GM23338 (cell line): ENCODE measurements around the gene MAPK4. TPM values are rescaled to one million over a fixed set of nuclear protein-coding genes. Genes with fewer than 3 reads are reported as not detected.

Experiments used
- ATAC-seq: fragments of 200-7000 bp; cut with Tn5 transposase; 3 replicates; pipeline ENCODE4 v1.9.1; 2020
- DNase-seq: peaks from one replicate; pipeline ENCODE4 v3.0.0-alpha.2; 2015; ENCODE audit warnings: low spot score
- H2AFZ ChIP-seq: fragments of 200-600 bp; sonication (generic); 2 replicates; pipeline ENCODE4 v1.8.0; 2016; ENCODE audit warnings: antibody characterized with exemption, mild to moderate bottlenecking, moderate library complexity
- H3F3A ChIP-seq: fragments of 200-600 bp; sonication (generic); replicated peaks from 2 replicates; pipeline ENCODE4 v1.8.0; 2017; ENCODE audit warnings: antibody characterized with exemption, mixed run types, low read depth
- H3K27ac ChIP-seq: fragments of 200-600 bp; sonication (generic); 2 replicates; pipeline ENCODE4 v1.6.1; 2016; ENCODE audit warnings: low read depth
- H3K27me3 ChIP-seq: fragments of 200-600 bp; sonication (generic); 2 replicates; pipeline ENCODE4 v1.8.0; 2016; ENCODE audit warnings: mild to moderate bottlenecking, mixed run types, moderate library complexity; ENCODE audit not compliant: insufficient read depth
- H3K36me3 ChIP-seq: fragments of 200-600 bp; sonication (generic); 2 replicates; pipeline ENCODE4 v1.8.0; 2016; ENCODE audit warnings: mild to moderate bottlenecking; ENCODE audit not compliant: insufficient read depth
- H3K4me1 ChIP-seq: fragments of 200-600 bp; sonication (generic); 2 replicates; pipeline ENCODE4 v1.8.0; 2016; ENCODE audit warnings: mild to moderate bottlenecking, moderate library complexity; ENCODE audit not compliant: insufficient read depth
- H3K4me2 ChIP-seq: fragments of 200-600 bp; sonication (generic); 2 replicates; pipeline ENCODE4 v1.7.1; 2017; ENCODE audit warnings: mixed run types
- H3K4me3 ChIP-seq: fragments of 200-600 bp; sonication (generic); 2 replicates; pipeline ENCODE4 v1.6.1; 2016; ENCODE audit warnings: mixed run types
- H3K79me2 ChIP-seq: fragments of 200-600 bp; sonication (generic); replicated peaks from 2 replicates; pipeline ENCODE4 v1.8.0; 2017; ENCODE audit warnings: mild to moderate bottlenecking; ENCODE audit not compliant: insufficient read depth
- H3K9me2 ChIP-seq: fragments of 200-600 bp; sonication (generic); 2 replicates; pipeline ENCODE4 v1.8.0; 2017; ENCODE audit not compliant: insufficient read depth
- H4K20me1 ChIP-seq: fragments of 200-600 bp; sonication (generic); replicated peaks from 2 replicates; pipeline ENCODE4 v1.8.0; 2017; ENCODE audit warnings: mild to moderate bottlenecking; ENCODE audit not compliant: insufficient read depth
- H3K27ac Mint-ChIP-seq: 2 replicates; pipeline ENCODE4 v1.8.0; 2020; ENCODE audit warnings: inconsistent platforms, mild to moderate bottlenecking, moderate library complexity, mixed read lengths
- H3K27me3 Mint-ChIP-seq: 3 replicates; pipeline ENCODE4 v1.8.0; 2022; ENCODE audit warnings: low read depth, mild to moderate bottlenecking, moderate library complexity, mixed read lengths, inconsistent platforms; ENCODE audit not compliant: insufficient read depth, poor library complexity
- H3K36me3 Mint-ChIP-seq: 3 replicates; pipeline ENCODE4 v1.8.0; 2021; ENCODE audit warnings: low read depth, mild to moderate bottlenecking, inconsistent platforms, moderate library complexity, mixed read lengths
- H3K4me1 Mint-ChIP-seq: 3 replicates; pipeline ENCODE4 v1.8.0; 2020; ENCODE audit warnings: mild to moderate bottlenecking, inconsistent platforms, mixed read lengths
- H3K4me3 Mint-ChIP-seq: 3 replicates; pipeline ENCODE4 v1.8.0; 2021; ENCODE audit warnings: moderate library complexity, mild to moderate bottlenecking, inconsistent platforms, mixed read lengths
- H3K9me3 Mint-ChIP-seq: 3 replicates; pipeline ENCODE4 v1.8.0; 2020; ENCODE audit warnings: moderate library complexity, mild to moderate bottlenecking, inconsistent platforms, mixed read lengths
- EZH2phosphoT487 ChIP-seq: fragments of 200-600 bp; sonication (generic); IDR thresholded peaks from one replicate; pipeline ENCODE4 v1.8.1; 2018; ENCODE audit warnings: antibody characterized with exemption; ENCODE audit not compliant: unreplicated experiment
- NANOG ChIP-seq: IDR thresholded peaks from 2 replicates; pipeline ENCODE4 v1.6.1; 2016; ENCODE audit warnings: antibody characterized with exemption, borderline replicate concordance
- STAT1 ChIP-seq: IDR thresholded peaks from one replicate; pipeline ENCODE4 v1.6.1; 2016; ENCODE audit warnings: antibody characterized with exemption; ENCODE audit not compliant: unreplicated experiment
- ZNF114 ChIP-seq: fragments of 250-450 bp; sonication (Bioruptor Pico); IDR thresholded peaks from 2 replicates; pipeline ENCODE4 v1.5.0; 2020; ENCODE audit warnings: mild to moderate bottlenecking, moderate library complexity
- ZNF331 ChIP-seq: fragments of 250-450 bp; sonication (Bioruptor Pico); IDR thresholded peaks from 2 replicates; pipeline ENCODE4 v1.5.0; 2020; ENCODE audit warnings: low read depth, mild to moderate bottlenecking, moderate library complexity
- polyA plus RNA-seq: library from polyadenylated mRNA; unstranded; fragments of >200 nt; fragmentation: Nextera tagmentation; extraction: Ambion mirVana; gene quantifications from 2 replicates; pipeline ENCODE4 v1.2.1, GENCODE V29; 2016
- total RNA-seq: library from RNA; depleted of rRNA; stranded (reverse); fragments of >200 nt; shearing (Covaris generic); gene quantifications from 2 replicates; pipeline ENCODE4 v1.2.3, GENCODE V29; 2014
- TF ChIP-seq, protein P1 (sequence below): IDR thresholded peaks from one replicate; pipeline ENCODE4 v1.6.1; 2018; ENCODE audit warnings: antibody characterized with exemption; ENCODE audit not compliant: unreplicated experiment

MAPK4 gene
- total and polyA plus RNA-seq, 2 experiments from 2014 or later: 1.3 to 4.4 TPM

DNA sequence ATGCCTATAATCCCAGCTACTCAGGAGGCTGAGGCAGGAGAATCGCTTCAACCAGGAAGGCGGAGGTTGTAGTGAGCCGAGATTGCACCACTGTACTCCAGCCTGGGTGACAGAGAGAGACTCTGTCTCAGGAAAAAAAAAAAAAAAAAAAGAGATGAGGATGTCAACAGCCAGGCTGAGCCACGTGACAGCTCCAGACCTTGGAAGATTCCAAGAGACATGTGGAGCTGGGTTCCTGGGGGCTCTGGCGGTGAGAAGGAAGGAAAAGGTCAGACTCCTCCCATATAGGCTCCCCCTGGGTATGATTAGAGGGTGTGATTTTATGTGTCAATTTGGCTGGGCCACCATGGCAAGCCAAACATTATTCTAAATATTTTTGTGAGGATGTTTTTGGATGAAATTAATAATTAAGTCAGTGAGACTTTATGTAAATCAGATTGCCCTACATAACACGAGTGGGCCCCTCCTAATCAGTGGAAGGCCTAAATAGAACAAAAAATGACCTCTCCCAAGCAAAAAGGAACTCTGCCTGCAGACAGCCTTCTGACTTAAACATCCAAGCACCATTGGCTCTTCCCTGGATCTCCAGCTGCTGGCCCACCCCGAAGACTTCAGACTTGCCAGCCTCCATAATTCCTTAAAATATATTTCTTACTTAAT lies 178.3 kb downstream of the MAPK4 start:
- no peaks in the 10 kb centered on the region for H3K36me3 ChIP-seq
- H3K4me3 Mint-ChIP-seq: no peak overlapping the region
- no peaks in the 10 kb centered on the region for H3F3A ChIP-seq
- H3K4me3 ChIP-seq: no peak overlapping the region
- no peaks in the 10 kb centered on the region for H3K36me3 Mint-ChIP-seq
- ATAC-seq: no peak
- no peak overlapping the region for H2AFZ ChIP-seq
- H3K4me2 ChIP-seq: no peak overlapping the region
- no peaks in the 10 kb centered on the region for H3K79me2 ChIP-seq
- H3K27me3 Mint-ChIP-seq: no peaks in the 10 kb centered on the region
- H3K27ac ChIP-seq: no peak overlapping the region
- TF ChIP-seq ZNF114 (no peak), STAT1 (no peak)
- no peak overlapping the region for H3K27ac Mint-ChIP-seq
- H3K4me1 ChIP-seq: no peaks in the 10 kb centered on the region
- no peaks in the 10 kb centered on the region for H3K9me3 Mint-ChIP-seq
- peaks cover 5% of the 10 kb centered on the region for H3K4me1 Mint-ChIP-seq
- no peaks in the 10 kb centered on the region for H3K27me3 ChIP-seq
- no peaks in the 10 kb centered on the region for H4K20me1 ChIP-seq
- DNase-seq: no peak
- no peaks in the 10 kb centered on the region; the same call in 1 of the 2 replicates for H3K9me2 ChIP-seq

DNA sequence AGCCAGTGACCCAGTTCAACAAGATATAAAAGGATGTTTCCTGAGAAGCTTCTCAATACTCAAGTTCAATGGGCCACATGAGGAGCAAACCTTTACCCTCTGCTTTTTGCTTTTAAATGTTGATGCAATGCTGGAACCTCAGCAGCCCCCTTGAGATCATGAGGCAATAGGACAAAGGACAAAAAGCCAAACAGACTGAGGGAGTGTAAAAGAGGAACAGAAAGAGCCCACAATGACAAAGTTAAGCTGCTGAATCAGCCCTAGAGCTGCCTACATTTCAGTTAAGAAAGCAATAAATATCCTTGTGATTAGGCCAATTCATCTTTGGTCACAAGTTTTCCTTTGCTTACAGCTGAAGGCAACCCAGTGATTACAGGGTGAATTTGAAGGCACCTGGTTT lies 183.1 kb downstream of the MAPK4 start:
- Mint-ChIP-seq H3K4me3 (no peak overlapping the region), H3K27me3 (peaks cover 5% of the 10 kb centered on the region), H3K4me1 (no peaks in the 10 kb centered on the region), H3K9me3 (peaks cover 8% of the 10 kb centered on the region), H3K36me3 (peaks cover 12% of the 10 kb centered on the region), H3K27ac (no peak overlapping the region)
- Histone ChIP-seq H4K20me1 (no peaks in the 10 kb centered on the region), H2AFZ (no peak overlapping the region), H3F3A (no peaks in the 10 kb centered on the region), H3K36me3 (no peaks in the 10 kb centered on the region), H3K79me2 (no peaks in the 10 kb centered on the region), H3K27ac (no peak overlapping the region), H3K4me2 (no peak overlapping the region), H3K27me3 (no peaks in the 10 kb centered on the region), H3K4me1 (no peaks in the 10 kb centered on the region), H3K9me2 (peaks cover 12% of the 10 kb centered on the region), H3K4me3 (no peak overlapping the region)
- DNase-seq: no peak
- no peak for TF ChIP-seq ZNF114
- TF ChIP-seq, protein P1, sequence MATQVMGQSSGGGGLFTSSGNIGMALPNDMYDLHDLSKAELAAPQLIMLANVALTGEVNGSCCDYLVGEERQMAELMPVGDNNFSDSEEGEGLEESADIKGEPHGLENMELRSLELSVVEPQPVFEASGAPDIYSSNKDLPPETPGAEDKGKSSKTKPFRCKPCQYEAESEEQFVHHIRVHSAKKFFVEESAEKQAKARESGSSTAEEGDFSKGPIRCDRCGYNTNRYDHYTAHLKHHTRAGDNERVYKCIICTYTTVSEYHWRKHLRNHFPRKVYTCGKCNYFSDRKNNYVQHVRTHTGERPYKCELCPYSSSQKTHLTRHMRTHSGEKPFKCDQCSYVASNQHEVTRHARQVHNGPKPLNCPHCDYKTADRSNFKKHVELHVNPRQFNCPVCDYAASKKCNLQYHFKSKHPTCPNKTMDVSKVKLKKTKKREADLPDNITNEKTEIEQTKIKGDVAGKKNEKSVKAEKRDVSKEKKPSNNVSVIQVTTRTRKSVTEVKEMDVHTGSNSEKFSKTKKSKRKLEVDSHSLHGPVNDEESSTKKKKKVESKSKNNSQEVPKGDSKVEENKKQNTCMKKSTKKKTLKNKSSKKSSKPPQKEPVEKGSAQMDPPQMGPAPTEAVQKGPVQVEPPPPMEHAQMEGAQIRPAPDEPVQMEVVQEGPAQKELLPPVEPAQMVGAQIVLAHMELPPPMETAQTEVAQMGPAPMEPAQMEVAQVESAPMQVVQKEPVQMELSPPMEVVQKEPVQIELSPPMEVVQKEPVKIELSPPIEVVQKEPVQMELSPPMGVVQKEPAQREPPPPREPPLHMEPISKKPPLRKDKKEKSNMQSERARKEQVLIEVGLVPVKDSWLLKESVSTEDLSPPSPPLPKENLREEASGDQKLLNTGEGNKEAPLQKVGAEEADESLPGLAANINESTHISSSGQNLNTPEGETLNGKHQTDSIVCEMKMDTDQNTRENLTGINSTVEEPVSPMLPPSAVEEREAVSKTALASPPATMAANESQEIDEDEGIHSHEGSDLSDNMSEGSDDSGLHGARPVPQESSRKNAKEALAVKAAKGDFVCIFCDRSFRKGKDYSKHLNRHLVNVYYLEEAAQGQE: no peak
- TF ChIP-seq EZH2phosphoT487: no peak
- TF ChIP-seq ZNF331 (CRISPR knock-in tag): no peak
- TF ChIP-seq NANOG: no peak
- ATAC-seq: no peak

DNA sequence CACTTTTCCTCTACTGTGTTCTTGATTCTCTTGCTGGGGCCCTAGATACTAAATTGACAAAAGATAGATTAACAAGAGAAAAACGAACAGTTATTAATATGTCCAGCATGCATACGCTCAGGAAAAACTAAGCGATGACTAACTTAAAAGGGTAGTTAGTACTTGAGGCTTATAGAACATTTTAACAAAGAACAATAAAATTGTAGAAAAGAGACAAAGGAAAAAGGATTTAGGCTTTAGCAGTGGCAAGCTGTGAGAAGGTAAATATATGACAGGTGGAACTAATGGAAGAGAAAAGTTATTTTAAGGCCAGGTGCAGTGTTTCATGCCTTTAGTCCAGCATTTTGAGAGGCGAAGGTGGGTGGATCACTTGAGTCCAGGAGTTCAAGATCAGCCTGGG lies 184.4 kb downstream of the MAPK4 start:
- TF ChIP-seq ZNF331 (CRISPR knock-in tag): no peak
- no peak for TF ChIP-seq NANOG
- ATAC-seq (no peak), DNase-seq (no peak)
- peaks cover 10% of the 10 kb centered on the region for H3K4me1 ChIP-seq
- no peak overlapping the region for H2AFZ ChIP-seq
- no peak overlapping the region for H3K4me3 ChIP-seq
- H3K36me3 ChIP-seq: no peaks in the 10 kb centered on the region
- no peak overlapping the region for H3K4me3 Mint-ChIP-seq
- peaks cover 17% of the 10 kb centered on the region for H3K36me3 Mint-ChIP-seq
- no peaks in the 10 kb centered on the region for H3K27me3 ChIP-seq
- H3K4me2 ChIP-seq: no peak overlapping the region
- H3K27me3 Mint-ChIP-seq: peaks cover 7% of the 10 kb centered on the region
- H4K20me1 ChIP-seq: no peaks in the 10 kb centered on the region
- H3K9me2 ChIP-seq: peaks cover 14% of the 10 kb centered on the region
- H3K27ac Mint-ChIP-seq: no peak overlapping the region
- H3F3A ChIP-seq: no peaks in the 10 kb centered on the region
- peaks cover 13% of the 10 kb centered on the region for H3K9me3 Mint-ChIP-seq
- H3K79me2 ChIP-seq: no peaks in the 10 kb centered on the region
- no peak overlapping the region for H3K27ac ChIP-seq
- peaks cover 10% of the 10 kb centered on the region for H3K4me1 Mint-ChIP-seq
